Lung (tissue), 12 donors: ENCODE data around the gene AP5S1. TPM values are rescaled to one million over a fixed set of nuclear protein-coding genes. Genes with fewer than 3 reads are reported as not detected.

Source experiments
- ATAC-seq: fragments of 200-7000 bp; cut with Tn5 transposase; one replicate; pipeline ENCODE4 v1.9.1; 2020; ENCODE audit warnings: moderate number of reproducible peaks; ENCODE audit not compliant: insufficient read depth, low FRiP score
- DNase-seq, 3 donors: peaks; one replicate each; pipeline ENCODE4 v3.0.0-alpha.2; 2013 to 2017
- H3K27ac ChIP-seq, 2 donors: one replicate each; pipeline ENCODE4 v1.5.1; 2013; ENCODE audit warnings: mild to moderate bottlenecking in 2 of 2, moderate library complexity in 2 of 2, control low read depth in 1 of 2, inconsistent platforms in 1 of 2, low read depth in 1 of 2, low read length in 1 of 2
- H3K27me3 ChIP-seq, 3 donors: one replicate each; pipeline ENCODE4 v1.5.1; 2013; ENCODE audit warnings: low read length in 2 of 3; ENCODE audit not compliant: control insufficient read depth in 3 of 3, insufficient read depth in 3 of 3
- H3K36me3 ChIP-seq, 4 donors: one replicate each; pipeline ENCODE4 v1.5.1; 2013; ENCODE audit warnings: low read length in 4 of 4, mild to moderate bottlenecking in 1 of 4, moderate library complexity in 1 of 4; ENCODE audit not compliant: control insufficient read depth in 4 of 4, insufficient read depth in 4 of 4
- H3K4me1 ChIP-seq, 5 donors: one replicate each; pipeline ENCODE4 v1.5.1; 2013; ENCODE audit warnings: low read length in 5 of 5, mild to moderate bottlenecking in 2 of 5, moderate library complexity in 1 of 5; ENCODE audit not compliant: control insufficient read depth in 5 of 5, insufficient read depth in 5 of 5
- H3K4me3 ChIP-seq: one replicate; pipeline ENCODE4 v1.5.1; 2013; ENCODE audit warnings: mild to moderate bottlenecking, control low read depth, moderate library complexity
- H3K9ac ChIP-seq, 2 donors: one replicate each; pipeline ENCODE4 v1.5.1; 2013; ENCODE audit warnings: low read length in 2 of 2, control low read depth in 1 of 2; ENCODE audit not compliant: insufficient read depth in 1 of 2
- H3K9me3 ChIP-seq, 4 donors: one replicate each; pipeline ENCODE4 v1.5.1; 2013; ENCODE audit warnings: low read length in 3 of 4, mild to moderate bottlenecking in 1 of 4, moderate library complexity in 1 of 4; ENCODE audit not compliant: control insufficient read depth in 4 of 4, insufficient read depth in 3 of 4
- WGBS, 2 donors: extraction: QIAGEN DNeasy Blood & Tissue Kit; methylation state at CpG; one replicate each; pipeline ENCODE4 v1.1.7; 2013; 5-methylcytosine and 5-hydroxymethylcytosine counted together
- polyA plus RNA-seq, 2 donors: library from polyadenylated mRNA; stranded (reverse); fragments of 200-250 nt; gene quantifications; one replicate each; pipeline ENCODE4 v1.2.1, GENCODE V29; 2013
- total RNA-seq, 2 donors: library from RNA; depleted of rRNA in 1 of 2; stranded (reverse); fragments of >200 nt in 1 of 2; gene quantifications; one replicate each; pipeline ENCODE4 v1.2.1, GENCODE V29; 2014 to 2021
- TF ChIP-seq, protein P1 (sequence below): IDR thresholded peaks from 2 replicates; pipeline ENCODE4 v1.5.1; 2012; ENCODE audit warnings: mild to moderate bottlenecking; ENCODE audit errors: control extremely low read depth, extremely low read depth
- donor health status: control.
- donor health status: control.
- donor health status: Bipolar disorder and iron deficiency.
- donor health status: healthy.
- donor health status: DM: yes; HTN: yes; CAD: no.

Gene AP5S1
- total and polyA plus RNA-seq, 4 donors = 8.1 to 20.7 (median 11.9) TPM

DNA sequence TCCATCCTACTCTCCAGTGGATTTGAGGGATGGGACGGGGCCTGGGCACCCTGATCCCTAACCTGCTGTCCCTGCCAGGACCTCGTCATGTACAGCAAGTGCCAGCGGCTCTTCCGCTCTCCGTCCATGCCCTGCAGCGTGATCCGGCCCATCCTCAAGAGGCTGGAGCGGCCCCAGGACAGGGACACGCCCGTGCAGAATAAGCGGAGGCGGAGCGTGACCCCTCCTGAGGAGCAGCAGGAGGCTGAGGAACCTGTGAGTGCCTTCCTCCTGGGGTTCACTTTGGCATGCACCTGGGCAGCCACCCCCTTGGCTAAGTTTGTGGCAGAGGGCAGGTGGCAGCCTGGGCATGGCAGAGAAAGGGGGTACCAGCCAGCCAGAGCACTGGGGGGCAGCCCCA, 18.5 kb upstream of the AP5S1 start:
- Histone ChIP-seq H3K4me3 (no peak overlapping the region), H3K27ac (peak overlapping the region in 1 of 2 donors; percentile 69), H3K9ac (no peak overlapping the region), H3K9me3 (no peaks in the 10 kb centered on the region), H3K4me1 (peaks cover 0 to 50% (median 17%) of the 10 kb centered on the region in 5 donors), H3K36me3 (peaks cover 0 to 59% (median 35%) of the 10 kb centered on the region in 4 donors), H3K27me3 (no peaks in the 10 kb centered on the region)
- 83 to 88% methylated on average over 13 of the region's 13 CpGs for WGBS, 2 donors
- ATAC-seq (no peak), DNase-seq (no peak)
- TF ChIP-seq, protein P1, sequence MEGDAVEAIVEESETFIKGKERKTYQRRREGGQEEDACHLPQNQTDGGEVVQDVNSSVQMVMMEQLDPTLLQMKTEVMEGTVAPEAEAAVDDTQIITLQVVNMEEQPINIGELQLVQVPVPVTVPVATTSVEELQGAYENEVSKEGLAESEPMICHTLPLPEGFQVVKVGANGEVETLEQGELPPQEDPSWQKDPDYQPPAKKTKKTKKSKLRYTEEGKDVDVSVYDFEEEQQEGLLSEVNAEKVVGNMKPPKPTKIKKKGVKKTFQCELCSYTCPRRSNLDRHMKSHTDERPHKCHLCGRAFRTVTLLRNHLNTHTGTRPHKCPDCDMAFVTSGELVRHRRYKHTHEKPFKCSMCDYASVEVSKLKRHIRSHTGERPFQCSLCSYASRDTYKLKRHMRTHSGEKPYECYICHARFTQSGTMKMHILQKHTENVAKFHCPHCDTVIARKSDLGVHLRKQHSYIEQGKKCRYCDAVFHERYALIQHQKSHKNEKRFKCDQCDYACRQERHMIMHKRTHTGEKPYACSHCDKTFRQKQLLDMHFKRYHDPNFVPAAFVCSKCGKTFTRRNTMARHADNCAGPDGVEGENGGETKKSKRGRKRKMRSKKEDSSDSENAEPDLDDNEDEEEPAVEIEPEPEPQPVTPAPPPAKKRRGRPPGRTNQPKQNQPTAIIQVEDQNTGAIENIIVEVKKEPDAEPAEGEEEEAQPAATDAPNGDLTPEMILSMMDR = no peak

GRCh38 chr20:3802524-3803239, 17.7 kb upstream of the AP5S1 start:
- WGBS, 2 donors = 73 to 86% methylated on average over 11 of the region's 11 CpGs
- Histone ChIP-seq H3K27me3 (no peaks in the 10 kb centered on the region), H3K4me1 (peaks cover under 1 to 55% (median 23%) of the 10 kb centered on the region in 5 donors), H3K4me3 (no peak overlapping the region), H3K36me3 (peaks cover 0 to 57% (median 35%) of the 10 kb centered on the region in 4 donors), H3K27ac (peak overlapping the region in 1 of 2 donors; percentile 69), H3K9me3 (no peaks in the 10 kb centered on the region), H3K9ac (no peak overlapping the region)
- TF ChIP-seq, protein P1 = no peak
- DNase-seq (no peak), ATAC-seq (no peak)

DNA sequence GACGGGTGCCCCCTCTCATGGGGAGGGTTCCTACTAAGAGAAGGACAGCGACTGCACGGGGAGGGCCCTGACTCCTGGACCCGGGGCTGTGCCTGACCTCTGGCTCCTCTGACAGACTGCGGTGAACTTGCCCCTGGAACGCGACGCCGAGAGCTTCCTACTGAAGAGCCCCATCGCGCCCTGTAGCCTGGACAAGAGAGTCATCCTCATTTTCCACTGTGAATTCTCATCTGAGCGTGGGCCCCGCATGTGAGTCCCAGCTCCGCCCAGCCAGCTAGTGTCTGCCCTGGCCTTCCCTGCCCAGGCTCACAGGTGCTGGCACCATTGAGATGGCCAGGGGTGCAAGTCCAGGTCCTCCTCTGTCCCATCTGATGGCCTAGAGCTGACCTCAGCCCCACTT, 17.1 kb upstream of the AP5S1 start:
- no peak overlapping the region for H3K9ac ChIP-seq
- 90 to 94% methylated on average over 13 to 14 of the region's 14 CpGs for WGBS, 2 donors
- H3K27me3 ChIP-seq = no peaks in the 10 kb centered on the region
- H3K4me1 ChIP-seq = peaks cover 4 to 55% (median 26%) of the 10 kb centered on the region in 5 donors
- no peak overlapping the region for H3K4me3 ChIP-seq
- H3K9me3 ChIP-seq = no peaks in the 10 kb centered on the region
- ATAC-seq (no peak), DNase-seq (no peak)
- peaks cover 0 to 55% (median 35%) of the 10 kb centered on the region in 4 donors for H3K36me3 ChIP-seq
- TF ChIP-seq, protein P1 = no peak
- H3K27ac ChIP-seq = peak overlapping the region in 1 of 2 donors; percentile 33
